K562 (cell line): ENCODE measurements around the gene ANKRD11. TPM values are rescaled to one million over a fixed set of nuclear protein-coding genes. Genes with fewer than 3 reads are reported as not detected.
A peak's percentile ranks its signal among the peaks of the same experiment; 100 is the strongest.

Source experiments
- JUND ChIP-seq, 2 experiments: IDR thresholded peaks; 2 replicates in 1 of 2; 3 replicates in 1 of 2; pipeline ENCODE4 v1.6.1; 2011; ENCODE audit warnings: borderline replicate concordance in 2 of 2, low read depth in 2 of 2, low read length in 2 of 2, improper control_type of control experiment in 1 of 2, missing biosample characterization in 1 of 2, missing genetic modification characterization in 1 of 2, missing genetic modification reagents in 1 of 2
- NFIC ChIP-seq: fragments of 450-650 bp; IDR thresholded peaks from 2 replicates; pipeline ENCODE4 v1.6.1; 2017; ENCODE audit warnings: mild to moderate bottlenecking, inconsistent platforms
- RBM22 ChIP-seq: fragments of 200-400 bp; formaldehyde crosslinking; IDR thresholded peaks from 2 replicates; pipeline ENCODE4 v1.6.1; 2018; ENCODE audit warnings: low read length, low read depth; ENCODE audit not compliant: poor library complexity, severe bottlenecking
- SMARCE1 ChIP-seq: fragments of 450-650 bp; IDR thresholded peaks from 2 replicates; pipeline ENCODE4 v1.7.1; 2016; ENCODE audit warnings: mild to moderate bottlenecking
- SPI1 ChIP-seq: IDR thresholded peaks from 2 replicates; pipeline ENCODE4 v1.6.1; 2011; ENCODE audit warnings: low read depth, low read length, control low read depth, borderline replicate concordance
- polyA plus RNA-seq, 8 experiments: library from polyadenylated mRNA; depleted of rRNA in 4 of 8; stranded (reverse) in 5 of 8; unstranded in 3 of 8; fragments of >200 nt; fragmentation: Nextera tagmentation in 2 of 8; fragmentation: Illumina TruSeq in 1 of 8; extraction: Ambion mirVana in 2 of 8; extraction: Trizol in 1 of 8; gene quantifications; 2 replicates each; pipeline versions ENCODE4 v1.2.1 to v1.2.3, GENCODE V29; 2011 to 2014; ENCODE audit warnings: inconsistent platforms in 1 of 8, missing spikeins in 1 of 8
- total RNA-seq, 7 experiments: library from RNA; depleted of rRNA in 6 of 7; stranded (reverse); fragments of >200 nt in 6 of 7; fragmentation: Illumina TruSeq in 2 of 7; extraction: Trizol in 2 of 7; gene quantifications; 2 replicates each; pipeline versions ENCODE4 v1.2.1 to v1.2.3, GENCODE V29; 2011 to 2021; ENCODE audit warnings: low replicate concordance in 1 of 7
- TF ChIP-seq, protein P1 (sequence below), 3 experiments: fragments of 200-800 bp in 1 of 3; fragments of 250-450 bp in 1 of 3; fragments of 450-650 bp in 1 of 3; sonication (Bioruptor Pico) in 1 of 3; sonication (Bioruptor generic) in 1 of 3; formaldehyde crosslinking in 1 of 3; IDR thresholded peaks; 2 replicates each; pipeline versions ENCODE4 v1.6.1 to v1.8.0; 2016 to 2022; ENCODE audit warnings: mild to moderate bottlenecking in 2 of 3, missing genetic modification characterization in 2 of 3, missing compliant biosample characterization in 1 of 3, moderate library complexity in 1 of 3
- TF ChIP-seq, protein P2 (sequence below): sonication (generic); formaldehyde crosslinking; IDR thresholded peaks from 2 replicates; pipeline ENCODE4 v1.9.0; 2022; ENCODE audit warnings: mild to moderate bottlenecking, missing genetic modification reagents
- TF ChIP-seq, protein P3 (sequence below): fragments of 150-350 bp; IDR thresholded peaks from 2 replicates; pipeline ENCODE4 v1.6.1; 2014; ENCODE audit warnings: low read depth, mild to moderate bottlenecking, low read length, borderline replicate concordance
- TF ChIP-seq, protein P4 (sequence below), 2 experiments: fragments of 450-650 bp in 1 of 2; sonication (generic) in 1 of 2; formaldehyde crosslinking in 1 of 2; IDR thresholded peaks in 1 of 2; conservative IDR thresholded peaks in 1 of 2; 2 replicates each; pipeline versions ENCODE4 v1.6.1 to v1.8.1; 2016 to 2023; ENCODE audit warnings: mild to moderate bottlenecking in 2 of 2, moderate library complexity in 2 of 2, inconsistent platforms in 1 of 2, missing genetic modification reagents in 1 of 2
- TF ChIP-seq, protein P5 (sequence below): IDR thresholded peaks from 2 replicates; pipeline ENCODE4 v1.6.1; 2011; ENCODE audit not compliant: insufficient read length; ENCODE audit errors: extremely low read depth
- TF ChIP-seq, protein P6 (sequence below), 2 experiments: IDR thresholded peaks in 1 of 2; conservative IDR thresholded peaks in 1 of 2; 2 replicates each; pipeline ENCODE4 v1.6.1; 2016; ENCODE audit warnings: low read depth in 2 of 2, mild to moderate bottlenecking in 1 of 2, missing compliant biosample characterization in 1 of 2, missing genetic modification characterization in 1 of 2, moderate library complexity in 1 of 2

Gene ANKRD11
- total and polyA plus RNA-seq, 9 of the 15 experiments (the other 6 are each of a cell fraction or from before 2014, with no cell fraction given), result 4.7 to 126 (median 31.7) TPM

DNA sequence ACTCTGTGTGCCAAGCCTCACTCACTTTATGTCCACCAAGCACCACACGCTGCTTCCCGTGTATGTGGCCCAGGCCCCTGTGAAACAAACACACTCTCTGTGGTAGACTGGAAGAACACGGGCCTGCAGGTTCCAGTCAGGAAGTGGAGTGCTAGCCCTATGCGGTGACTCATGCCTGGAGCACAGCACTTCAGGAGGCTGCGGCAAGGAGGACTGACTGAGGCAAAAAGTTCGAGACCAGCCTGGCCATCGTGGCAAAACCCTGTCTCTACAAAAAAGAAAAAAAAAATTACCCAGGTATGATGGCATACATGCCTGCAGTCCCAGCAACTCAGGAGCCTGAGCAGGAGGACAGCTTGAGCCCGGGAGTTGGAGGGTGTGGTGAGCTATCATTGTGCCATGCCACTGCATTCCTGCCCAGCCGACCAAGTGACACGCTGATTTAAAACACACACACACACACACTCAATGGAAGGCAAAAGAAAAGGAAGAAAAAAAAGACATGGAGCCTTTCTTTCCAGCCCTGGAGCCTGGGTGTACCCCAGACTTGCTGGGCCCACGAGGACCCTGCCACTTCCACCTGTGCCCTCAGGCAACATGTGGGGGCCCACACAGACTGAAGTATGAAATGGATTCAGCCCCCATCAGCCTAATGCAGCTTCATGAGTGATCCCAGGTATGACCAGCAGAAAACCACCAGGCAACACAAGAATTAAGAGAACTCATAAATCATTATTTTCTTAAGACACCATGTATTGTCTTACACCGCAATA lies 126.6 kb downstream of the ANKRD11 start (continued):
- TF ChIP-seq, protein P1, sequence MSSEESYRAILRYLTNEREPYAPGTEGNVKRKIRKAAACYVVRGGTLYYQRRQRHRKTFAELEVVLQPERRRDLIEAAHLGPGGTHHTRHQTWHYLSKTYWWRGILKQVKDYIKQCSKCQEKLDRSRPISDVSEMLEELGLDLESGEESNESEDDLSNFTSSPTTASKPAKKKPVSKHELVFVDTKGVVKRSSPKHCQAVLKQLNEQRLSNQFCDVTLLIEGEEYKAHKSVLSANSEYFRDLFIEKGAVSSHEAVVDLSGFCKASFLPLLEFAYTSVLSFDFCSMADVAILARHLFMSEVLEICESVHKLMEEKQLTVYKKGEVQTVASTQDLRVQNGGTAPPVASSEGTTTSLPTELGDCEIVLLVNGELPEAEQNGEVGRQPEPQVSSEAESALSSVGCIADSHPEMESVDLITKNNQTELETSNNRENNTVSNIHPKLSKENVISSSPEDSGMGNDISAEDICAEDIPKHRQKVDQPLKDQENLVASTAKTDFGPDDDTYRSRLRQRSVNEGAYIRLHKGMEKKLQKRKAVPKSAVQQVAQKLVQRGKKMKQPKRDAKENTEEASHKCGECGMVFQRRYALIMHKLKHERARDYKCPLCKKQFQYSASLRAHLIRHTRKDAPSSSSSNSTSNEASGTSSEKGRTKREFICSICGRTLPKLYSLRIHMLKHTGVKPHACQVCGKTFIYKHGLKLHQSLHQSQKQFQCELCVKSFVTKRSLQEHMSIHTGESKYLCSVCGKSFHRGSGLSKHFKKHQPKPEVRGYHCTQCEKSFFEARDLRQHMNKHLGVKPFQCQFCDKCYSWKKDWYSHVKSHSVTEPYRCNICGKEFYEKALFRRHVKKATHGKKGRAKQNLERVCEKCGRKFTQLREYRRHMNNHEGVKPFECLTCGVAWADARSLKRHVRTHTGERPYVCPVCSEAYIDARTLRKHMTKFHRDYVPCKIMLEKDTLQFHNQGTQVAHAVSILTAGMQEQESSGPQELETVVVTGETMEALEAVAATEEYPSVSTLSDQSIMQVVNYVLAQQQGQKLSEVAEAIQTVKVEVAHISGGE (CRISPR knock-in tag; IDR thresholded peaks at IDR 0.05), result no peak
- TF ChIP-seq, protein P2, sequence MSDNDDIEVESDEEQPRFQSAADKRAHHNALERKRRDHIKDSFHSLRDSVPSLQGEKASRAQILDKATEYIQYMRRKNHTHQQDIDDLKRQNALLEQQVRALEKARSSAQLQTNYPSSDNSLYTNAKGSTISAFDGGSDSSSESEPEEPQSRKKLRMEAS (CRISPR knock-in tag), result 0 out of 2 replicates have a peak, but pooled peaks have one; percentile 12
- TF ChIP-seq SPI1 (0 out of 2 replicates have a peak, but pooled peaks have one; percentile 28), JUND (IDR thresholded peaks at IDR 0.05; ENCODE audit: borderline replicate concordance, low read depth, low read length) (peak; percentile 92), JUND (tag; IDR thresholded peaks at IDR 0.05; ENCODE audit: borderline replicate concordance, low read depth, low read length) (peak; percentile 85; the same call in 2 of the 3 replicates), SMARCE1 (peak; percentile 72), RBM22 (peak; percentile 55), NFIC (no peak)
- TF ChIP-seq, protein P3, sequence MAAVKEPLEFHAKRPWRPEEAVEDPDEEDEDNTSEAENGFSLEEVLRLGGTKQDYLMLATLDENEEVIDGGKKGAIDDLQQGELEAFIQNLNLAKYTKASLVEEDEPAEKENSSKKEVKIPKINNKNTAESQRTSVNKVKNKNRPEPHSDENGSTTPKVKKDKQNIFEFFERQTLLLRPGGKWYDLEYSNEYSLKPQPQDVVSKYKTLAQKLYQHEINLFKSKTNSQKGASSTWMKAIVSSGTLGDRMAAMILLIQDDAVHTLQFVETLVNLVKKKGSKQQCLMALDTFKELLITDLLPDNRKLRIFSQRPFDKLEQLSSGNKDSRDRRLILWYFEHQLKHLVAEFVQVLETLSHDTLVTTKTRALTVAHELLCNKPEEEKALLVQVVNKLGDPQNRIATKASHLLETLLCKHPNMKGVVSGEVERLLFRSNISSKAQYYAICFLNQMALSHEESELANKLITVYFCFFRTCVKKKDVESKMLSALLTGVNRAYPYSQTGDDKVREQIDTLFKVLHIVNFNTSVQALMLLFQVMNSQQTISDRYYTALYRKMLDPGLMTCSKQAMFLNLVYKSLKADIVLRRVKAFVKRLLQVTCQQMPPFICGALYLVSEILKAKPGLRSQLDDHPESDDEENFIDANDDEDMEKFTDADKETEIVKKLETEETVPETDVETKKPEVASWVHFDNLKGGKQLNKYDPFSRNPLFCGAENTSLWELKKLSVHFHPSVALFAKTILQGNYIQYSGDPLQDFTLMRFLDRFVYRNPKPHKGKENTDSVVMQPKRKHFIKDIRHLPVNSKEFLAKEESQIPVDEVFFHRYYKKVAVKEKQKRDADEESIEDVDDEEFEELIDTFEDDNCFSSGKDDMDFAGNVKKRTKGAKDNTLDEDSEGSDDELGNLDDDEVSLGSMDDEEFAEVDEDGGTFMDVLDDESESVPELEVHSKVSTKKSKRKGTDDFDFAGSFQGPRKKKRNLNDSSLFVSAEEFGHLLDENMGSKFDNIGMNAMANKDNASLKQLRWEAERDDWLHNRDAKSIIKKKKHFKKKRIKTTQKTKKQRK, result no peak
- TF ChIP-seq, protein P4, sequence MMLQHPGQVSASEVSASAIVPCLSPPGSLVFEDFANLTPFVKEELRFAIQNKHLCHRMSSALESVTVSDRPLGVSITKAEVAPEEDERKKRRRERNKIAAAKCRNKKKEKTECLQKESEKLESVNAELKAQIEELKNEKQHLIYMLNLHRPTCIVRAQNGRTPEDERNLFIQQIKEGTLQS (IDR thresholded peaks at IDR 0.05), result peak; percentile 79
- TF ChIP-seq, protein P4 (CRISPR knock-in tag; conservative IDR thresholded peaks at IDR 0.05), result no peak
- TF ChIP-seq, protein P5, sequence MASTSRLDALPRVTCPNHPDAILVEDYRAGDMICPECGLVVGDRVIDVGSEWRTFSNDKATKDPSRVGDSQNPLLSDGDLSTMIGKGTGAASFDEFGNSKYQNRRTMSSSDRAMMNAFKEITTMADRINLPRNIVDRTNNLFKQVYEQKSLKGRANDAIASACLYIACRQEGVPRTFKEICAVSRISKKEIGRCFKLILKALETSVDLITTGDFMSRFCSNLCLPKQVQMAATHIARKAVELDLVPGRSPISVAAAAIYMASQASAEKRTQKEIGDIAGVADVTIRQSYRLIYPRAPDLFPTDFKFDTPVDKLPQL, result no peak
- TF ChIP-seq, protein P6, sequence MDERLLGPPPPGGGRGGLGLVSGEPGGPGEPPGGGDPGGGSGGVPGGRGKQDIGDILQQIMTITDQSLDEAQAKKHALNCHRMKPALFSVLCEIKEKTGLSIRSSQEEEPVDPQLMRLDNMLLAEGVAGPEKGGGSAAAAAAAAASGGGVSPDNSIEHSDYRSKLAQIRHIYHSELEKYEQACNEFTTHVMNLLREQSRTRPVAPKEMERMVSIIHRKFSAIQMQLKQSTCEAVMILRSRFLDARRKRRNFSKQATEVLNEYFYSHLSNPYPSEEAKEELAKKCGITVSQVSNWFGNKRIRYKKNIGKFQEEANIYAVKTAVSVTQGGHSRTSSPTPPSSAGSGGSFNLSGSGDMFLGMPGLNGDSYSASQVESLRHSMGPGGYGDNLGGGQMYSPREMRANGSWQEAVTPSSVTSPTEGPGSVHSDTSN (CRISPR knock-in tag; IDR thresholded peaks at IDR 0.05; ENCODE audit: low read depth), result no peak
- TF ChIP-seq, protein P6 (tag; conservative IDR thresholded peaks at IDR 0.05; ENCODE audit: low read depth), result peak; percentile 35; the same call in 1 of the 2 replicates
